HG03378 (cell line): ENCODE results near the gene NTMT1.

Experiments
- ATAC-seq: cut with Tn5 transposase; IDR thresholded peaks from one replicate; pipeline ENCODE4 v1.9.1; 2021; ENCODE audit warnings: mild to moderate bottlenecking, moderate library complexity; ENCODE audit not compliant: unreplicated experiment

Gene NTMT1

DNA sequence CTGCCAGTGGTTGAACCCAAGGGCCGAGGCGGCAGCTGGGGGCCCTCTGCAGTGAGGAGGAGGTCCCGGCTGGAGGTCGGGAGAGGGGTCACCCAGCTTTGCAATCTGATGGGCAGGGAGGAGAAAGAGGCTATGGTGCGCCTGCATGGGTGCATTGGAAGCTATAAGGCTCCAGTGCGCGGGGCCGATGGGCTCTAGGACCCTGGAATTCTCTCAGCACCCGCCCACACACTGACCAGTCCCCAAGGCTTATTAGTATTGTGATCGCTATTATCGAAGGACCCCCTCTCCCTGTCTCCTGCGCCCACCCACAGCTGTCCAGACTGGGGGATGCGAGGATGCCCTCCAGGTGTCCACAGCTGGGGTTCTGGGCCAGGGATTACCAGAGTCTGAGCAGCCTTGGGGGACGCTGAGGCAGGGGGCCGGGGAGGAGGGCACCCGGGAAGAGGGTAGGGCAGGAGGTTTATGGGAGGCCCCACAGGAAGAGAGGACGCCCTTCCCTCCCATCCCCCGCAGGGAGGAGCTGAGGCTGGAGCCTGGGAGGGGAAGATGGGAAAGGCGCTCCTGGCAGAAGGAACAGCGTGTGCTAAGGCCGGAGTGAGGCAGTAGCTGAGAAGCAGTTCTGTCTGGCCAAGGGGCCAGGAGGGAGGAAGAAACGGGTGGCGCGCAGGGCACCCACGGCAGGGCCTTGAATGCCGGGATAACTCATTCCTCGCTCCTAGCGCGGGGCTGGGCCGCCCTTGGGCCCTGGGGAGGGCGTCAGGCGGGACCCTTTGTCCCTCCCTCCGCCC is 29.2 kb upstream of the NTMT1 start:
- no peak for ATAC-seq

DNA sequence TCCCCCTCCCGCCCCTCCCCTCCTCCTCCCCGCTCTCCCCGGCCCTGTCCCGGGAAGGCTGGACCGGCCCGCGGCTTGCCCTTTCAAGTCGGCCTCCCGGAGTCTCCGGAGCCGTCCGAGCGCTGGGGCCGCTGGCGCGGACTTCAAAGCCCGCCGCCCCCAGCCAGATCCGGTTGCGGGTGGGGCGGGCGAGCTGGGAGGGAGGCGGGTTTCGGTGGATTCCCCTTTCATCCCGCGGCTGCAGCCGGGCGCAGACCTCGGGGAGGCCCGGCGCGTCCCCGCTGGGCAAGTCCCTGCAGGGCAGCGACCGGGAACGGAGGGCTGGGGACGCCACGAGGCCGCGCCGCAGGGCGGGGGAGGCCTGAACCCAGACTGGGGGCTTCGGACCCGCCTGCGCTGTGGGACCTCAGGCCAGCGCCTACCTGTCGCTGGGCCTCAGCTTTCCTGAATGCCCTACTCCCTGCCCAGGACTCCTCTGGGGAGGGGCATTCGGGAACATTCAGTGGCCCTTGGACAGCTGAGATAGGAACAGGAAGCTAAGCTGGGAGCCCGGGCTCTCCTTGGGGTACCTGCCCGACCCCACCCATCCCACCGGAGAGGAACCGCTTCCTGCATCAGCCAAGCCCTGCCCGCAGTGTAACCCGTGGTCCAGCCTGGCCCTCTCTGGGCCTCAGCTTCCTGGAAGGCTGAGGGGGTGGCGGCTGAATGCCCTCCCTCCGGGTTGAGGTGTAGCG is 28.4 kb upstream of the NTMT1 start:
- no peak for ATAC-seq

DNA sequence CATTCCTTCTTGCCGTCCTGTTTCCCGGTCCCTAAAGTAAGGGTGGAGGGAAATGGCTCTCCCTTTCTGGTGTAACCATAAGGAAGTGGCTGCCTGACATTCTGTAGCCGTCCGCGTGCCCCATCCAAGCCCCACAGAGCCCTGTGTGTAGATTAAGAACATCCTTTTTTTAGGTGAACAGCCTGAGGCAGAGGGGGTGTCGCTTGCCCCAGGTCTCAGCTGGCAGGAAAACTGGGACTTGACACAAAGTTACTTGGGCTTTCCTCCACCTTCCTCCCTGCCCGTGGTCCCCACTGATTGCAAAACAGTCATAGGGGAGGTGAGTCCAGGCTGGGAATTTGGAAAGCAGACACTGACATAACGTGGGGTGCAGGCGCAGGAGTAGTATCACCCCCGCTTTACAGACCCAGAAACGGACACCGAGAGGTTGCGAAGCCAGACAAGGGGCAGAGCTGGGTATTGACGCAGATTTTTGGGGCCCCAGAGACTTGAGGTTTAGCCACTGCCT is 27.8 kb upstream of the NTMT1 start:
- ATAC-seq = no peak

DNA sequence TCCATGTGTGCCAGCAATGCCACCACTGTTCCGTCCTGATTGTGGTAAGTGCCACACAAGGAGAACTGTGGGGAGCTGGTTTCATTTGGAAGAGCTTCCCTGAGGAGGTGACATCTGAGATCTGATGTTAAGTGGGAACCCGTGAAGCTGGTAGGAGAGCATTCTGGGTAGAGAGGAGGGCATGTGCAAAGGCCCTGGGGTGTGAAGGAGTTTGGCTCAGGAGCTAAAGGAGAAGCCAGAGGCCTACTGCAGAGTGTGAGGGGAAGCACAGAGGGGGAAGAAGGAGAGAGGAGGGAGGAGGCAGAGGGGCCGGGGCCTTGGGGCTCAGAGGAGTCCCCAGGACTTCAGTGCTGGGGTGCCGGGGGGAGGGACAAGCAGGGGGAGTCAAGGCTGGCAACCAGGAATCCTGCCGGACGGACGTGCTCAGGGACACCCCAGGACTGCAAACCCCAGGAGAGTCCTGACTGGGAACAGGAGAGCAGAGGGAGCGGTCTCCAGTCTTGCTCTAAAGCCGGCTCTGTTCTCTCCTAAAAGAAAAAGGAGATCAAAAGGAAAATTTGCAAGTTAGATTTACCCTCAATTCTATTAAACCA is 24.8 kb upstream of the NTMT1 start:
- ATAC-seq = no peak

DNA sequence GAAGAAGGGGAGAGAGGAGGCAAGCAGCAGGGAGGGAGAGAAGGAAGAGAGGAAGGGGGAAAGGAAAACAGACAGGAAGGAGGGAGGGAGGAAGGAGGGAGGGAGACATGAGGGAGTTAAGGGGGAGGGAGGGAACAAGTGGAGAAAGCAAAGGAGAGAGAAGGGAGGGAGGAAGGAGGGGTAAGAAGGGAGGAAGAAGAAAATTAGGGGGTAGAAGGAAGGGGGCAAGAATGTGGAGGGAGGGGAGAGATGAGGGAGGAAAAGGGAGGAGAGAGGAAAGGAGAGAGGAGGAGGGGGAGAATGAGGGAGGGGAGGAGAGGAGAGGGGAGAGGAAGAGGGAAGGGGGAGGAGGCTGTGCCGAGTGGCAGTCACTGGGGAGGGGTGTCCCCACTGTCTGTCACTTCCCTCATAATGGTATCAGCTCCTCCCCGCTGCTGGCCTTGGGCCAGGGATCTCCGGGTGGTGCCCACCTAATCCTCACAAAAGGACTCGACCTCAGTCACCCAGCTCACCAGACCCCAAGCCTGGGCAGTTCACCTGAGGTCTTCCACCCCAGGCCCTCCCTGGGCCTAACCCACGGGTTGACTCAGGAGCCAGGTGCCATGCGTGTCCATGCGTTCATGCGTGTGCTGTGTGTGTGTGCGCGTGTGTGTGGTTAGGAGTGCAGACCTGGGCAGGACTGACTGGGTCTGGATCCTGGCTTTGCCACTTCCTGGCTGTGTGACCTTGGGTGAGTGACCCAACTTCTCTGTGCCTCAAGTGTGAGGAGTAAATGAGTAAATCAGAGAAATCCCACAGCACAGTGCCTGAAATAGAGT is 23.2 kb upstream of the NTMT1 start:
- ATAC-seq = no peak

DNA sequence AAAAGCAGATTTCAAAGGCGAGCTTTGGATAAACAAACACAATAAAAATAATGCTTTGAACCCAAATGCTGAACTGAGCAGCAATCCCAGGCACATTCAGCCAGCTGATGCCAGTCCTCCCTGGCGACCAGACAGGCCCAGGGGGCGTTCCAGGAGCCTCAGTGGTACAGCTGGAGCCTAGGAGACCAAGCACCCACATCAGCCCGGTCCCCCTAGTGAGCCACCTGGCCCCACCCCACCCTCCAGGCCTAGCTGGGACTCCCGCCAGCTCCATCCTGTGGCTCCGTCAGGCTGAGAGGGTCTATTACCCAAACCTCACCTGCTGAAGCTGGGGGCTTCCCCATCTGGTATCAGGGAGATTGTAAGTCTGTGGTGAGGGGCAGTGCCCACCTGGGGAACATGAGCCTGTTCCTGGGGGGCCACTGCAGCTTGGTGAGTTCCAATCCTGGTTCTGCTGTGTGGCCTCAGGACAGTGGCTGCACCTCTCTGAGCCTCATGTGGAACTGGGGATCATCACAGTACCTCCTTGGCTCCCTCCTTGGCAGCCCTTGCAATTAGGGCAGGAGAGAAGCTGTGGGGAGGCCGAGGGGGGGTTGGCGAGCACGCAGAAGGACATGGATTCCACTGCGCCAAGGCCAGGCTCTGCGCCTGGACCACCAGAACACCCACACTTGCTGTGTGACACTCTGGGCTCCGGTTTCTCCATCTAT is 21.8 kb upstream of the NTMT1 start:
- no peak for ATAC-seq

DNA sequence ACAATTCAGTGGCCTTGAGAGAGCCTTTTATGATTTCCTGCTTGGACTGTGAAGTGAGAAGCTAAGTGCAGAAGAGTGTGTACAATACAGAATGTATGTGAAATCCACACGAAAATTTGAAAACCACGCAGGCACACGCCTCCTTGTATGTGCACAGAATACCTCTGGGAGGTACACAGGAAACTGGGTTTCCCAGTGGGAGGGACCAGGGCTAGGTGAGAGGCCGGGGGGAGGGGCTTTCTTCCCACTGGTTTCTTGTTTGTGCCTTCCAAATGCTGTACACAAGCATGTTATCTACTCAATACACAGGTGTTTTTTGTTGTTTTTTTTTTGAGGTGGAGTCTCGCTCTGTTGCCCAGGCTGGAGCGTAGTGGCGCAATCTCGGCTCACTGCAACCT is 21.2 kb upstream of the NTMT1 start:
- ATAC-seq = no peak

DNA sequence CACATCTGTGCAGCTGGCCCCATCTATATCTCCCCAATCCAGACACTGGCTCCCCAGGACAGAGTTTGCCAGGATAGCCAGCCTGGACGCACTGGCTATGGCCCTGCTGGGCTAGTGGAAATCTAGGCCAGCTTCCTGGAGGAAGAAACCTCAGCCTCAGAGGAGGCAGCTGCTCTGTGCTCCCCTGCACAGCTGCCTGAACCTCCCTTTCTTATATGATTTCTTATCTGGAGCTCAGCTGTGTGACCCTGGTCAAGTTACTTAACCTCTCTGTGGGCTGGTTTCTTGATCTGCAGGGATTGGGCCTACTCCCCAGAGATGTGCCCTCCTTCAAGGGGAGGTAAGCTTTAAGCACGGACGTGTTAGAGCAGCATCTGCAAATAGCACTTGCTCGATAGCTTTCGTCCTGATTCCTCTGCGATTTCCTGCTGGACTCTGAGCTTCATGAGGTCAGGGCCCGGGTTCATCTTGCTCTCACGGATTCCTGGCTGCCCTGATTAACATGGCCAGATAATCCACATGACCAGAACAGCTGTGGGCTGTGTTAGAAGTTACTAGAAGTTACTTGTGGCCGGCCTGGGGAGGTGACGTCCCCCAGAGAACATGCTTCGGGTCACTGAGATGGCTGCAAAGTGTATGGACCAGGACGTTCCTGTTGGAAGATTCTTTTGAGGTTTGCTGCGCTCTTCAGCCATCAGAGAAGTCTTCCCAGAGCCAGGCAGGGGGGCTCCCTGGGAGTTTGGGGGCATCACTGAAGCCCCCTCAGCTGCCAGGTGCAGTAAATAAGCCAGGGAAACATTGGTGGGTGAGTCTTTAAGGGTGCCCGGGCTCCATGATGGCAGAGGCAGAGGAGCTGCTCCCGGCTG is 19.6 kb upstream of the NTMT1 start:
- ATAC-seq = no peak

DNA sequence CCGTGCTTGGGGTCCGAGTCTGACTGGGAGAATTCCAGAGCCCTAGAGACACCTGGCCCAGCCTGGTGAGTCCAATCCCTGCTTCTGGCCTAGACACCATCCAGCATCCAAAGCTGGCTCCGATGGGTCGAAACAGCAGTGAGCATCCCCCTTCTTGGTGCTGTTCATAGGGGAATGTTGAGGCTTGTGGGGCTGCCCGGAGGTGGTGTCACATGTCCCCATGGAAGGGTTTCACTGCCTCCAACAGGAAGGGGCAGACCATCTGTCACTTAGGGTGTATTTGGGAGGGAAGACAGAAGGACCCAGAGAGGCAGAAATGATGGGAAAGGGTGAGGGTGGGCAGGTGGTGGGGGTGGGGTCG is 19.0 kb upstream of the NTMT1 start:
- ATAC-seq = no peak

DNA sequence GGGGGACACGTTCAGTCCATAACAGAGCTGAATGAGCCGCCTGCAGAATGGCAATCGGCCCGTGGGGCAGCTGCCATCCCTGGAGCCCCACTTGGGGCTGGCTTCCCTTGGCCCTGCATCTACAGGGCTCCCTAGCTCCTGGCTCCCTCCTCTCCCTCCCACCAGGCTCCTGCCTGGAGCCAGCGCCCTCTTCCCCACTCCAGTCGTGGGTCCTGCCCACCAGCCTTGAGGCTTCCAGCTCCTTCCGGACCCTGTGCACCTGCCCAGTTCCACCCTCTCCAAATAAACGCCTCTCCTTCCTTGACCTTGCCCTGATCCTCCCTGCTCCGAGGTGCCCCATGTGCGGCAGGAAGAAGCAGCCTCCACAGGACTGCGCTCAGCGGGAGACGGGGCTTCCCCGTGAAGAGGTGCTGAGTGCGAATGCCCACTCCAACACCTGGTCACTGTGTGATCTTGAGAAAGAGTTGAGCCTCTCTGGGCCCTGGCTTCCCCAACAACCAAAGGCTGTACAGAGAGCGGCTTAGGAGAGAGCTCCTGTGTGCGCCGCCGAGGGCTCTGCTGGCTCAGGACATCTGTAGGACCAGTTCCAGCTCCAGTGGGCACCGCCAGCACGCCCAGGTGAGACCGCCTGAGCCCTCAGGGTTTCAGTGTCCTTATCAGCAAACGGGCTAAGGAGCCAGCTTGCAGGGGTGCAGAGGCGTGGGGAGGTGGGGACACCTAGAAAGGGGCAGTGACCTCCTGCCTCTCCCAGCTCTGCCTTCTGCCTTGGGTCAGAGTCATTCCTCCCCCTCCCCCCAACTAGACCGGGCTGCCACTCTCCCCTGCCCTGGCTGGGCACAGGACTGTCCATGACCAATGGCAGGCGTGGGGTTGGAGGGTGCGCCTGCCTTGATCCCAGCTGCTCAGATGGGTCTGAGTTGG is 17.1 kb upstream of the NTMT1 start:
- no peak for ATAC-seq

DNA sequence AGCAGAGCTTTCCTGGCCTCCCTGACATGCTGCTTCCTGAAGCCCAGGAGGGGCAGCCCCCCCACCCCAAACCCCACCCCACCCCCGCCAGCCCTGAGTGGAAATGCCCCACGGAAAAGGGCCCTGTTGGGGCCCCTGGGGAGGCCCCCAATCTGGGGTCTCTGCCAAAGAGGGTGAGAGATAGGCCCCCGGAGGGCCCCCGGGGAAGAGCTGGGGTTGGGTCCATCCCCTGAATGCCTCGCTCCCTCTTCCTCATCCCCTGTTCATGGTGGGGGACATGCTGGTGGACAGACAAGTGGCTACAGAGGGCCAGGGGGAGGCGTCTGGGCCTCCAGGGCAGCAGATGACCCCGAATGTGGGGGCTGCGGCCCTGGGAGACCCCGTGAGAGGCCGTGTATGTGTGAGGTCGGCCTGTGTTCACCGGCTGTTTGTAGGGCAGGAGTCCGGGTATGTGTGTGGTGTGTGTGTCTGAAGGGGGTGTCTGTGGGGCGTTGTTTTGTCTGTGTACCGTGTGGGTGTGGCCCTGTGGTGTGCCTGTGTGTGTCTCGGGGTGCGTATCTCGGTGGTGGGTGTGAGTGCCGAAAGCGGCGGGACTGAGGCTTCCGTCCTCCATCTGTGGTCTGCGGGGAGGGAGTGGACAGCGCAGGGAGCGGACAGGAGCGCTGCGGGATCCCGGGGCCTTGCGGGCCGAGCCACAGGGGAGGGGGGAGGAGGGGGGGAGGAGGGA is 16.3 kb upstream of the NTMT1 start:
- no peak for ATAC-seq

DNA sequence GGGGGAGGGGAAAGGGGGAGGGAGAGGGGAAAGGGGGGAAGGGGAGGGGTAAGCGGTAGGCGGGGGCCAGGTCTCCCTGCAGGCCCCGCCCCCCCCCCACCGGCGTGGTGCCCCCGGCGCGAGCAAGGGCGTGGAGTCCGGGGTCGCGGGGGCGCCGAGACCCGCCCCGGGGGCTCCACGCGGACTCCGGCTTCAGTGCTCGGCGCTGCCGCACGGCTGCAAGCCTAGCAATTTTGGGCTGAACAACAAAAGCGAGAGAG is 15.8 kb upstream of the NTMT1 start:
- no peak for ATAC-seq

DNA sequence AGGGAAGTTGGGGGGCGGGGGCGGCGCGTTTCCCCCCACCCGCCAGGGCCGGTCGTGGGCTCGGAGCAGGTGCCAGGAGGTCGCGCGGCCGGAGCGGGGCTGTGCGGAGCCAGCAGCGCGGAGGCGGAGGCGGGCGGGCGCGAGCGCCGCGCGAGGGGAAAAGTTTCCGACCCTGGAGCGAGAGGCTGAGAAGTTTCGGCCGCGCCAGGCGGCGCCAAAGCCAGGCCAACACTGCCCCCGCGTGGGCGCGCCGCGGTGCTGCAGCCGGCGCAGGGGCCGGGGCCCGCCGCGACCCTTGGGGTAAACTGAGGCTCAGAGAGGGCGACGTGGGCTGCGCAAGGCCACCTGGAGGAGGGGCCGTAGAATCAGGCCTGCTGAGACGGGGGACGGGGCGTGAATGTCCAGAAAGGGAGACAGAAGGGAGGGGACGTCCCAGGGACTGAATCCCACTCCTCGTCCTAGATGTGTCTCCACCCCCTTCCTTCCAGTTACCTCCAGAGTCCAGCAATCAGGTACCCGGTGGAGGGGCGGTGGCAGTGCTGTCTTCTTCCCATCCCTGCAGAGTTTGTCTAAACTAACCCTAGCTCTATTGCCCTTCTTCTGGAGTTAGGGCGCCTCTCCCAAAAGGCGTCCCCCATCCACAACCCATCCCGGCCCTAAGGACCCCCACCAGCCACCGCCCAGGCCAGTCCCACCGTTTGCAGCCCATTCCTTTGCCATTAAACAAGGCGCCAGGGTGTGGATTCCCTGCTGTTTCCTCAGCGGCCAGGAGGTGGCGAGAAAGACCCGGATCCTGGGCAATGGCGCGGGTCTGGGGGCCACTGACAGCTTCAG is 15.3 kb upstream of the NTMT1 start:
- ATAC-seq = no peak

DNA sequence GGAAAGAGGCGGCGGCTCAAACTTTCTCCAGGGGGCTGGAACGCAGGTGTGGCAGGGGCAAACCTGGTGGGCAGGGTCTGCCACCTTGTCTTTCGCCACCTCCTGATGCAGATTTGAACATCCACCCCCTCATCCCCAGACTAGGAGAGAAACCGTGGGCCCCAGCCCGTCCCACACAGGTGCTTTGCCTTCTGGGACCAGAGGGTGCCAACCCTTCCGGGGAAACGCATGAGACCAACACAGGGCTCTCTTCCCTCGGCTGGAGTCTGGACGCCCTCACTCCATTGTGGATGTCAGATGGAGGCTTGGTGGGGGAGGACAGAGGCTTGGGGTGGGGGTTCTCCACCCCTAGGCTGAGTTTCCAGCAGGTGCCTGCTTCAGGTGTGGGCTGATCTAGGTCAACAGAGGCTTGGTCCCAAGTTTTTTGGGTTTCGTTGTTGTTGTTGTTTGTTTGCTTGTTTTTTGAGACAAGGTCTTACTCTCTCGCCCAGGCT is 14.6 kb upstream of the NTMT1 start:
- ATAC-seq = no peak

DNA sequence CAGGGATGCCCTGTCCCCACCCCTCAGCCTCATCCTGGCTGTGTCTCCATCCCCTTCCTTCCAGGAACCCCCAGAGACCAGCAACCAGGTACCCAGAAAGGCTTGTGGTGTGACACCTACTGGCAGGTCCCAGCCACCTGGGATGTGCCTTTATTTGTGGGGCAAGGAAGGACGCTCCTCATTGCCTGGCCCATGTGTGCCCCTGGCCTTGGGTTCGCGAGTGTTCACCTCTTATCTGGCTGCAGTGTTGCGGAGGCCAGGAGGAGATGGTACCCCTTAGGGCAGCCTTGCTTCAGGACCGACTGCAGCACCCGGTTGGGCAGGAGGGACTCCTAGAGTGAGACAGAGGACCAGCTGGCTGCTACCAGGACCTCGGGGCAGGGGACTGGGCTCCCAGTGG is 13.8 kb upstream of the NTMT1 start:
- ATAC-seq = no peak

DNA sequence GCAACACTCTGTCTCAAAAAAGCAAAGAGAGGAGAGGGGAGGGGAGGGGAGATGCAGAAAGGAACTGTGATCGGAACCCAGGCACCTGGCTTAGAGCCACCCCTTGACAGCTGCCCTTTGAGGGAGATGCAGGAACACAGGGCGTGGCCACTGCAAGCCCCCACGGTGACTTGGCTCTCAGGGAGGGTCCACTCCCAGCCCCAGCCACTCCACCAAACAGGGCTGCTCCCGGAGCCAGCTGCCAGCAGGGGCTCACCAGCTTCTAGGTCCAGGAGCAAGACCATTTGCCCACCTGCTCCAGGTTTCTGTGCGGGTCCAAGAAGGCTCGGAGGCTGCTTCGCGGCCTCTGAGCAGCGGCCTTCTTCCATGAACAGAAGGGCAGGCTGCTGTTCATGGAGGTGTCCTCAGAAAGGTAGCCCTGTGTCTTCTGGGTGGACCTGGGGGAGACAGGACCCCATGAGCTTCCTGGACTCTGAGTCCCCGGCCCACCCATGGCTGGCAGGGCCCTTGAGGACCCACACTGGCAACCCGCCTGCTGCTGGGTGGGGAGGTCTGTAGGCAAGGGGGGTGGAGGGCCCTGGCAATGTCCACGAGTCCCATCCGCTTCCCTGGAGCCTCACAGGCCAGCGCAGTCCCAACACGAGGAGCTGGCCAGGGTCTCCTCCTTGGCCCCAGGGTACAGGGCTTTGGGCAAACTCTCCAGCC is 13.0 kb upstream of the NTMT1 start:
- no peak for ATAC-seq
